Ishikawa (cell line): ENCODE results near the gene GCNA.

Source experiments
- CEBPB ChIP-seq: IDR thresholded peaks from 2 replicates; pipeline ENCODE4 v1.6.1; 2012
- FOXM1 ChIP-seq: IDR thresholded peaks from 2 replicates; pipeline ENCODE4 v1.6.1; 2012; ENCODE audit warnings: low read depth, borderline replicate concordance

GRCh38 chrX:71581210-71581609 is 3.0 kb downstream of the GCNA start:
- TF ChIP-seq FOXM1 (no peak), CEBPB (no peak)
